GM21423 (cell line): ENCODE data around the gene FRYL.
"Not testable (repeated sequence)": the region's sequence is repeated elsewhere in the genome, so short reads cannot be mapped to it uniquely, and the experiment has no call there.

Source experiments
- ATAC-seq: cut with Tn5 transposase; IDR thresholded peaks from one replicate; pipeline ENCODE4 v1.9.1; 2021; ENCODE audit warnings: mild to moderate bottlenecking, moderate library complexity; ENCODE audit not compliant: unreplicated experiment

Gene FRYL

DNA sequence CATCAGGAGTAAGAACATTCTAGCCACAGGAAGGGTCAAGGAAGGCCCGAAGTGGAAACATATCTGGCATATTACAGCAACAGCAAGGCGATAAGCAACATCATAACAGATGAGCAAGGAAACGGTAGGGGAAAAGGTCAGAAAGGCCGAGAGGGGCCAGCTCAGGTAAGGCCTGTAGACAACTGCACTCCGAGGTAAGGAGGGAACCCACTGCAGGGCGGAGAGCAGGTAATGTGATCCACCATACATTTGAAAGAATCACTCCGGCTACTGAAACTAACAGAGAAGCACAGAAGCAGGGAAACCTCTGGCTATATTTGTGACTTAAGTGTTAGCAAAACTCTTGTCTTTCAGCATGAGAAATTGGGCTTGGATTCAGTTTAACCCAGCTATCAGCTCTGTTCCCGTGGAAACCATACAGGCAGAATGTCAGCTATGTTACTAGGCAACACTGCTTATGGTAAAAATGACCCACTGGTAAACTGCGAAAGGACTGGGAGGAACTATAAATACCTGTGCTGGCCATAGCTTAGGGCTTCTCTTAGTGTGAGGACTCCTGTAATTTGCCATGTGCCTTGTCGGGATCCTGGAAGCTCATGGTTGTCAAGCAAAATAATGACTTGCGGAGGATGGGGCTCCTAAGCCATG, 31.0 kb downstream of the FRYL start:
- no peak for ATAC-seq

GRCh38 chr4:48746608-48747362, 33.3 kb downstream of the FRYL start:
- ATAC-seq = no peak

DNA sequence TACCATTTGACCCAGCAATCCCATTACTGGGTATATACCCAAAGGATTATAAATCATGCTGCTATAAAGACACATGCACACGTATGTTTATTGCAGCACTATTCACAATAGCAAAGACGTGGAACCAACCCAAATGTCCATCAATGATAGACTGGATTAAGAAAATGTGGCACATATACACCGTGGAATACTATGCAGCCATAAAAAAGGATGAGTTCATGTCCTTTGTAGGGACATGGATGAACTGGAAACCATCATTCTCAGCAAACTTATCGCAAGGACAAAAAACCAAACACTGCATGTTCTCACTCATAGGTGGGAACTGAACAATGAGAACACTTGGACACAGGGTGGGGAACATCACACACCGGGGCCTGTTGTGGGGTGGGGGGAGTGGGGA, 34.9 kb downstream of the FRYL start:
- not testable (repeated sequence) for ATAC-seq

- peak; percentile 39 for ATAC-seq
These were observed 37.7 kb downstream of the FRYL start for GRCh38 chr4:48742412-48742811.

DNA sequence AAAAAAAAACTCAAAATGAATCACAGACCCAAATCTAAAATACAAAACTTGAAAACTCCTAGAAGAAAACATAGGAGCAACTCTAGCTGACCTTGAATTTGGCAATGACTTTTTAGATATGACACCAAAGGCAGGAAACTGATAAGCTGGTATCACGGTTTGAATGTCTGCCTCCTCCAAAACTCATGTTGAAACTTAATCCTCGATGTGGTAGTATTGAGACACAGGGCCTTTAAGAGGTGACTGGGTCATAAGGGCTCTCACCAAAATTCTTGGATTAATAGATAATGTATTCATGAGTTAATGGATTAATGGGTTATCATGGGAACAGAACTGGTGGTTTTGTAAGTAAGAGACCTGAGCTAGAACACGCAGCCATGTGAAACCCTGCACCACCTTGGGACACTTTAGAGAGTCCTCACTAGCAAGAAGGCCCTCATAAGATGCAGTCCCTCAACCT, 40.5 kb downstream of the FRYL start:
- peak; percentile 48 for ATAC-seq

DNA sequence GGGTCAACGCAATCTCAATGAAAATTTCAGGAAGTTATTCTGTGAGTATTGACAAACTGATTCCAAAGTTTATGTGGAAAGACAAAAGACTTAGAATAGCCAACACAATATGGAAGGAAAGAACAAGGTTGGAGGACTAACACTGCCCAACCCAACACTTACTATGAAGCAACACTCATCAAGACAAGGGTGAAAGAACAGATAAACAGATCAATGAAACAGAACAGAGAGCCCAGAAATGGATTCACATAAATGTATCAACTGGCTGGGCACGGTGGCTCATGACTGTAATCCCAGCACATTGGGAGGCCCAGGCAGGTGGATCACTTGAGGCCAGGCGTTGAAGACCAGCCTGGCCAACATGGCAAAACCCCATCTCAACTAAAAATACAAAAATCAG, 41.2 kb downstream of the FRYL start:
- ATAC-seq = no peak

DNA sequence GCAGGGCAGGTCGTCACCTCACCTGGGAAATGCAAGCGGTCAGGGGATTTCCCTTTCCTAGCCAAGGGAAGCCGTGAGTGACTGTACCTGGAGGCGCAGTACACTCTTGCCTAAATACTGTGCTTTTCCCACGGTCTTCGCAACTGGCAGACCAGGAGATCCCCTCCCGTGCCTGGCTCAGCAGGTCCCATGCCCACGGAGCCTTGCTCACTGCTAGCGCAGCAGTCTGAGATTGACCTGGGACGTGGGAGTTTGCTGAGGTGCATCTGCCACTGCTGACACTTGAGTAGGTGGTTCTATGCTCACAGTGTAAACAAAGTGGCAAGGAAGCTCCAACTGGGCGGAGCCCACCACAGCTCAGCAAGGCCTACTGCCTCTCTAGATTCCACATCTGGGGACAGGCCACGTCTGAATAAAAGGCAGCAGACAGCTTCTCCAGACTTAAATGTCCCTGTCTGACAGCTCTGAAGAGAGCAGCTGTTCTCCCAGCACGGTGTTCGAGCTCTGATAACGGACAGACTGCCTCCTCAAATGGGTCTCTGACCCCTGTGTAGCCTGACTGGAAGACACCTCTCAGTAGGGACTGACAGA, 51.1 kb downstream of the FRYL start:
- not testable (repeated sequence) for ATAC-seq

DNA sequence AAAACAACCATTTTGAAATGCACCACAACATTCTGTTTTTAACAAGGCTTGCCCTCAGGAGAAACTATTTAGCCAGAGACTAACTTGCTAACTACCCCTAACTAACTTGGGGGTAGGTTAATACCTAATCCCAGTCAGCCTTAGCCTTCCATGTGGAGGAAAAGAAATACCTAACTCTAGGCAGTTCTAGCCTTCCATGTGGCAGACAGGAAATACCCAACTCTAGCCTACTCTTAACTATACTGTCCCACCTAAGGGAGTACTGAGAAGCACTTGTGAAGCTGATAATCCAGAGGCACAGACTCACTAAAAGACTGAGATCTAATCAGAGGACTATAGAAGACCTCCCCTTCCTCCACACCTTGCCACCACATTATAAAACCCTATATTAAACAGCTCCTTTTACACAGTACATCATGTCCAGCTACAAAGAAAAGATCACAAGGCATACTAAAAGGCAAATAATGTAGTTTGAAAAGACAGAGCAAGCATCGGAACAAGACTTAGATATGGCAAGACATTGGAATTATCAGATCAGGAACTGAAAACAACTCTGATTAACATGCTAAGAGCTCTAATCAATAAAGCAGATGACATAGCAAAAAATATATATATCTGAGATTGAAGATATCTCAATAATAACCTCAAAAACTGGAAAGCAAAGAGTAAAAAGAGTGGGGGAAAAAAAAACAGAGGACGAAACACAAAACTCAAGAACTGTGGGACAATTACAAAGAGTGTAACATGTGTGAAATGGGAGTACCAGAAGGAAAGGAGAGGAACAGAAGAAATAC, 52.2 kb downstream of the FRYL start:
- peak; percentile 71 for ATAC-seq

GRCh38 chr4:48725414-48725813, 54.7 kb downstream of the FRYL start:
- no peak for ATAC-seq

DNA sequence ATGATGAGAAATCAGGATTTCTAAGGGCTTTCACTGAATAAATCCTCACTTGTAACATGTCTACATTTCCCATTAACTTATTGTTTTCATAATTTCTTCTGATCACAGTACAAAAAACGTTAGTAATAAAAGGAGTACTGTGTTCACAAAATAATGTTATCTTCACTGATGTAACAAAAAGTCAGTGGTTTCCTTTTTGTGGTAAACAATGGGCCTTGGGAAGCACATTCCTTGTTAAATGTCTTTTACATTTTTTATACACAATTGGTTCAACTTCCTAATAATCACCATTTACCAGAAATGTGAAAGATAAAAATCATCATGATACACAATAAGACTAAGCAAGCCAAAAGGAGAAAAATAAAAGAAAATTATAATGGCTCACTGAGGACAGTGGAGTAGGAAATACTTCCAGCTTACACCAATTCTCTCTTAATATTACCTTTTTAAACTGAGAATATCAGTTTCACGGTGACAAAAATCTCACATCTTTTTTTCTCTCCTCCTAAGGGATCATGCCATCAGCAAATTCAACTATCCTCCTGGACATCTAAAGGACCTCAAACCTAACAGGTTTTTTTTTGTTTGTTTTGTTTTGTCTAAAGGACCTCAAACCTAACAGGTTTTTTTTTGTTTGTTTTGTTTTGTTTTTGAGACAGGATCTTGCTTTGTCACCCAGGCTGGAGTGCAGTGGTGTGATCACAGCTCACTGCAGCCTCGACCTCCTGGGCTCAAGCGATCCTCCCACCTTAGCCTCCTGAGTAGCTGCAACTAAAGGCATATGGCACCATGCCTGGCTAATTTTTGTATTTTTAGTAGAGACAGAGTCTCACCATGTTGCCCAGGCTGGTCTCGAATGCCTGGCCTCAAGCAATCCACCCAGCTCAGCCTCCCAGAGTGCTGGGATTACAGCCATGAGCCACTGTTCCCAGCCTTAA, 57.3 kb downstream of the FRYL start:
- no peak for ATAC-seq

- no peak for ATAC-seq
These were observed 59.6 kb downstream of the FRYL start for GRCh38 chr4:48720459-48720858.

GRCh38 chr4:48718818-48719465, 61.1 kb downstream of the FRYL start:
- no peak for ATAC-seq

GRCh38 chr4:48716285-48716684, 63.8 kb downstream of the FRYL start:
- not testable (repeated sequence) for ATAC-seq

- ATAC-seq = no peak
These were observed 69.5 kb downstream of the FRYL start for GRCh38 chr4:48710446-48711209.

GRCh38 chr4:48709901-48710300, 70.2 kb downstream of the FRYL start:
- ATAC-seq = no peak

- no peak for ATAC-seq
These were observed 71.5 kb downstream of the FRYL start for GRCh38 chr4:48708610-48709009.

DNA sequence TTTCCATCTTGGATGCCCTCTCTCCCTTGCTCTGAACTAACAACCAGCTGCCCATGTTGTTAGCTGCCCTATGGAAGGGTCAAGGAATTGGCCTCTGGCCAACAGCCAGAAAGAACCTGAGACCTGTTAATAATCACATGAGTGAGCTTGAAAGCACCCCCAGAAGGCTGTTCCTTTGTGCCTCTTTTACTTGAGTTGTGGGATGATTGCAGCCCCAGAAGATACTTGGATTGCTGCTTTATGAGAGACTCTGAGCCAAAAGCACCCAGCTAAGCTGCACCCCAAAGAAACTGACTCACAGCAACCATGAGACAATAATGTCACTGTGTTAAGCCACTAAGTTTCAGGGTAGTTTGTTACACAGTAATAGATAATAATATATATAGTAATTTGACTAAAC, 73.3 kb downstream of the FRYL start:
- ATAC-seq = no peak

DNA sequence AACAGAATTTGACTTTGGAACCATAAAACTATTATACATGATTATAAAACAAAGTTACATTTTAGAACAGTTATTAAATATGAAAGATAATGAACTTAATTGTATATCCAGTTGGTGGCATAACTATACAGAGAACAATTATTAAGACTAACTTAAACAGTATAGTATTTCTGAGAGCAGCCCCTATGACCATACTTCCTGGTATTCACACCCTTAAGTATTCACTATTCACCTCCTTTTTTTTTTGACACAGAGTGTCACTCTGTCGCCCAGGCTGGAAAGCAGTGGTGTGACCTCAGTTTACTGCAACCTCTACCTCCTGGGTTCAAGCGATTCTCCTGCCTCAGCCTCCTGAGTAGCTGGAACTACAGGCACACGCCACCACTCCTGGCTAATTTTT, 74.5 kb downstream of the FRYL start:
- no peak for ATAC-seq
